ENCODE measurements around the gene UBXN1. TPM values are rescaled to one million over a fixed set of nuclear protein-coding genes. Genes with fewer than 3 reads are reported as not detected.
A peak's percentile ranks its signal among the peaks of the same experiment; 100 is the strongest.

The UBXN1 gene
- total RNA-seq, 1 donor from 2014 or later: 106 TPM

DNA sequence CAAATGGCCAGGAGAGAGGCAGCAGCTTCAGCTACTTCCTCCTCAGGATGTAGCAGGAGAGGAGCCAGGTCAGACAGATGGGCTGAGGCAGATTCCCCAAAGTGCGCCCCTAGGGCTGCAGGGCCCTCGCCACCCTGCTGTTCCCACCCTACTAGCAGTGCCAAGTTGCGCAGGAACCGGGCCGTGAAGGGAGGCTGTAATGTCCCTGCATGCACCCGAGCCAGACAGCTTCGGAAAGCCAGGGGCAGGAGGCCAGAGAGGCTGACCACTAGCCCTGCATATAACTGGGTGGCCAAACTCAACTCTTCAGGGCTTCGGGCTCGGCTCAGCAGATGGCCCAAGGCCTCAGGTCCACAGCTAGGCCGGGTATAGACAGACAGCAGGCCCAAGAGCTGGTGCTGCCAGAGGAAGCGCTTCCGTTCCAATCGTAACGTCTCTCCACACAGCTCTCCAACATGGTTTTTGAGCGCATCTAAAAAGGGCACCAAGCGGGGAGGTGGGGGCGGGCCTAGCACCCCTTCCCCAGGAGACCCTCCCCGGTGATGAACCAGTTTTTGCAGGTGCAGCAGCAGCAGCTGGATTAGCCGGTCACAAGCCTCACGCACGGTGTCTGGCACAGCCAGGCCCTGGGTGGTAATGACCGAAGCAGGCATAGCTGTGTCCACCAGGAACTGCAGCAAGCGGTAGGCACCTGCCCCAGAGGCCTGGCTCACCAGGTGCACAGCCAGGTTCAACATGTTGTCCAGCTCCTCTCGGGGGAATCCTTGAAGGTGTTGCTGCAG lies 30.5 kb downstream of the UBXN1 start:
- Histone ChIP-seq H3K4me1 (ENCODE audit: control insufficient read depth in 3 of 3, insufficient read depth in 3 of 3, low read length in 3 of 3) (peaks cover 34 to 44% (median 39%) of the 10 kb centered on the region in 3 donors), H3K9me3 (ENCODE audit: control insufficient read depth in 3 of 3, low read length in 3 of 3) (no peaks in the 10 kb centered on the region), H3K27me3 (ENCODE audit: control insufficient read depth in 3 of 3, insufficient read depth in 3 of 3, low read length in 3 of 3) (no peaks in the 10 kb centered on the region), H3K27ac (ENCODE audit: low read depth, low read length) (no peak overlapping the region), H3K4me3 (ENCODE audit: low read length in 3 of 3) (no peak overlapping the region), H3K36me3 (ENCODE audit: control insufficient read depth in 3 of 3, insufficient read depth in 3 of 3, low read length in 3 of 3) (peaks cover 25 to 33% (median 26%) of the 10 kb centered on the region in 3 donors), H3K9ac (ENCODE audit: low read depth in 1 of 3, low read length in 3 of 3) (no peak overlapping the region)

DNA sequence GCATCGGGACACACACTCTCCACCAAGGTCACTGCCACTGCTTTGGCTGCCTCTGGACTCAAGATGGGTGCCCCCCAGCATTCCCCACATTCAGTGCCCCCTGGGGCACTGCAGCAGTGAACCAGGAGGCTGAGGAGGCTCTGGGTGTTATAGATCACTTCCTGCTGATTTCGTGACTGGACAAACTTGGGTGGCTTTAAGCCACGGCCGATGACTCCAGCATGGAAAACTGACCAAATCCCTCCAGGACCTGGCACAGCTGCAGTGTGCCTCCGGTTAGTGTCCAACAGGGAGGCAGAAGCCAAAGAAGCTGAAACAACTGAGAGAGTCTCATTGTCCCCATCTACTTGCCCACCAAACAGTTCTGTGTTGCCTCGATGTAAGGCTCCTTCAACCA lies 31.3 kb downstream of the UBXN1 start:
- Histone ChIP-seq H3K36me3 (ENCODE audit: control insufficient read depth in 3 of 3, insufficient read depth in 3 of 3, low read length in 3 of 3) (peaks cover 25 to 38% (median 26%) of the 10 kb centered on the region in 3 donors), H3K4me1 (ENCODE audit: control insufficient read depth in 3 of 3, insufficient read depth in 3 of 3, low read length in 3 of 3) (peaks cover 33 to 40% (median 35%) of the 10 kb centered on the region in 3 donors), H3K27ac (ENCODE audit: low read depth, low read length) (no peak overlapping the region), H3K27me3 (ENCODE audit: control insufficient read depth in 3 of 3, insufficient read depth in 3 of 3, low read length in 3 of 3) (no peaks in the 10 kb centered on the region), H3K9ac (ENCODE audit: low read depth in 1 of 3, low read length in 3 of 3) (no peak overlapping the region), H3K4me3 (ENCODE audit: low read length in 3 of 3) (no peak overlapping the region), H3K9me3 (ENCODE audit: control insufficient read depth in 3 of 3, low read length in 3 of 3) (no peaks in the 10 kb centered on the region)

DNA sequence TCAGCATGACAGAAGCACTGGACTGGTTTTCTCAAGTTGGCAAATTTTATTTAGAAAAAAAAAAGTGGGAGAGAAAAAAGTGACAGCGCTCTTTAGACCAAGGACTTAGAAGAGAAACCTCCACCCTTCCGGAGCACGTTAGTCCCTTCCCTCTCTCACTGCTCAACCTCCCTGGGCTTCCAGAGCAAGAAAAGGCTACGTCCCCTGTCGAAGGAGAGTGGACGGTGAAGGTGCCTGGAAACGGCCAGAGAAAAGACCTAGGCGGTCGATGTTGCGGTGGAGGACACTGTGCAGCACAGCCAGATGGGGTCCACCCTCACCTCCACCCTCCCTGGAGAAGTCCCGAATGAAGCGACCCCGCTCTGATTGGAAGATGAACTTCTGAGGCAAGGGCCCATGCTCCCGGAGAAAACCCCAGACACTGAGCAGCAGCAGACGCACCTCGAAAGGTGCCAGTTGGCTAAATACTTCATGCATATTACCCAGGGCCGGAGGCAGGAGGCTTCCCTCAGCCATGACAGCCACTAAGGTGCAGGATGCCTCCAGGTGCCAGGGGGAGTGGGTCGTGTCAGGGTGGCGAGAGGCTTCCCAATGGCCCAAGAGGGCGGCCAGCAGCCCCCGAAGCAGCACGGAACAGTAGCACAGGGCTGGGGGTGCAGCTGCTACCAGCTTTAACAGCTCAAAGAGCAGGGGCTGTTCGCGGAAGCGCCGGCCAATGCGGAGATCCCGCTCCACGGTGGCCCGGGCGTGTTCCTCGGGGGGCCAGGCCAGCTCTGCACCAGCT lies 31.9 kb downstream of the UBXN1 start:
- H3K36me3 ChIP-seq (ENCODE audit: control insufficient read depth in 3 of 3, insufficient read depth in 3 of 3, low read length in 3 of 3): peaks cover 25 to 39% (median 26%) of the 10 kb centered on the region in 3 donors
- H3K9me3 ChIP-seq (ENCODE audit: control insufficient read depth in 3 of 3, low read length in 3 of 3): no peaks in the 10 kb centered on the region
- H3K4me3 ChIP-seq (ENCODE audit: low read length in 3 of 3): peak overlapping the region; percentile 56 to 60 (median 59)
- H3K27me3 ChIP-seq (ENCODE audit: control insufficient read depth in 3 of 3, insufficient read depth in 3 of 3, low read length in 3 of 3): no peaks in the 10 kb centered on the region
- H3K4me1 ChIP-seq (ENCODE audit: control insufficient read depth in 3 of 3, insufficient read depth in 3 of 3, low read length in 3 of 3): peaks cover 27 to 36% (median 29%) of the 10 kb centered on the region in 3 donors
- H3K27ac ChIP-seq (ENCODE audit: low read depth, low read length): peak overlapping the region; percentile 1
- H3K9ac ChIP-seq (ENCODE audit: low read depth in 1 of 3, low read length in 3 of 3): peak overlapping the region; percentile 20 to 60 (median 29)

DNA sequence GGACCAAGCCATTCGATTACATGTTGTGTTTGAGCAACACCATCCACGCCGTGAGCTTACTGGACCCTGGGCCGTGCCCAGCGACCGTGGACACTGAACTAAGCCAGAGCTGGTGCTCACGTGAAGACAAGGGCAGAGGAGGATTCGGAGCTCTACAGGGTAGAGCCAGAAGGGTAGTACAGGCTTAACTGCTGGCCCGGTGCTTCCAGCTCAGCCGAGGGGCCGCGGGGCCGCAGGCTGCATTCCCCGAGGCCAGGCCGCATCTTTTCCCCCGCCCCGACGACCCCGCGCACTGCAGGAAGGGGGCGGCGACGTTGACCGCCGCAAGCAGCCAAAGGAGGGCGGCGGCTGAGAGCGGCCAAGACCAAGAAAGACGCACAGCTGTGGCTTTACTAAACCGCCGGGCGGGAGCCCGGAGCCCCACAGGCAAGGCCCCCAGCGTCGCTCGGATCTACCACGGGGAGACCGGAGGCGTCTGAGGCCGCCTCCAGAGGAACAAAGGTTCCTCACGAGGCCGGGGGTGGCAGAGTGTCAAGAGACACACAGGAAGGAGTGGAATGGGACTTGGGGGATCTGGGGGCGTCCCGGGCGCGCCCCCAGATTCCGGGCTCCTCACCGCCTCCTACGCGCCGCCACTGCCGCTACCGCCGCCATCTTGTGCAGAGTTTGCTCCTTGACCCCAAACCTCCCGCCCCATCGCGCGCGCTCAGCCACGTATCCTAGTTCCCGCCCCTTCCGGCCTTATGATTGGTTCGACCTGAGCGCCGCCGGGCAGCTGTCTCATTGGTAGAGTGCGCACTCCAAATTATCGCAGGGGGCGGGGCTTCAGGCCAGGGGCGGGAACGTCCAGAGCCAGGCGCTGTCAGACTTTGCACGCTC lies 32.7 kb downstream of the UBXN1 start, which contains the start of gene GANAB:
Gene GANAB, minus strand, starts transcription at position 668 of the 879 bp plus-strand sequence. Its CDS starts 14 bp downstream, at position 654.
- H3K27ac ChIP-seq (ENCODE audit: low read depth, low read length): peak within 1 kb of the TSS; percentile 92
- peaks cover 25 to 39% (median 26%) of the 10 kb centered on the region in 3 donors for H3K36me3 ChIP-seq (ENCODE audit: control insufficient read depth in 3 of 3, insufficient read depth in 3 of 3, low read length in 3 of 3)
- peaks cover 23 to 32% (median 24%) of the 10 kb centered on the region in 3 donors for H3K4me1 ChIP-seq (ENCODE audit: control insufficient read depth in 3 of 3, insufficient read depth in 3 of 3, low read length in 3 of 3)
- no peaks in the 10 kb centered on the region for H3K27me3 ChIP-seq (ENCODE audit: control insufficient read depth in 3 of 3, insufficient read depth in 3 of 3, low read length in 3 of 3)
- H3K4me3 ChIP-seq (ENCODE audit: low read length in 3 of 3): peak within 1 kb of the TSS; percentile 94 to 98 (median 96)
- peak within 1 kb of the TSS; percentile 94 to 97 (median 96) for H3K9ac ChIP-seq (ENCODE audit: low read depth in 1 of 3, low read length in 3 of 3)
- no peaks in the 10 kb centered on the region for H3K9me3 ChIP-seq (ENCODE audit: control insufficient read depth in 3 of 3, low read length in 3 of 3)

DNA sequence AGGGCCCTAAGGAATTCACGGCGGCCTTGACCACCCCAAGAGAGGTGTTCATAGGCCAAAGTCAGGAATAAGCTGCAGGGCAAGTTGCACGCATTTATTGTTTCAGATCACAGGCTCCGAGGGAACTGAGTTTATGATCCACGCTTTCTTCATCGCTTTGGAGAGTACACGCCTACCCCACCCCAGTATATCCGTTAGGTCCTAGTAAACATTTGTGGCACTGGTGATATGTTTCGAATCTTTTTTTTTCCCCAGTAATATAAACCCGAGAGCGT lies 33.3 kb downstream of the UBXN1 start:
- peaks cover 23 to 32% (median 24%) of the 10 kb centered on the region in 3 donors for H3K4me1 ChIP-seq (ENCODE audit: control insufficient read depth in 3 of 3, insufficient read depth in 3 of 3, low read length in 3 of 3)
- peak overlapping the region; percentile 94 to 97 (median 96) for H3K9ac ChIP-seq (ENCODE audit: low read depth in 1 of 3, low read length in 3 of 3)
- no peaks in the 10 kb centered on the region for H3K27me3 ChIP-seq (ENCODE audit: control insufficient read depth in 3 of 3, insufficient read depth in 3 of 3, low read length in 3 of 3)
- H3K9me3 ChIP-seq (ENCODE audit: control insufficient read depth in 3 of 3, low read length in 3 of 3): no peaks in the 10 kb centered on the region
- H3K27ac ChIP-seq (ENCODE audit: low read depth, low read length): peak overlapping the region; percentile 92
- peaks cover 25 to 39% (median 26%) of the 10 kb centered on the region in 3 donors for H3K36me3 ChIP-seq (ENCODE audit: control insufficient read depth in 3 of 3, insufficient read depth in 3 of 3, low read length in 3 of 3)
- H3K4me3 ChIP-seq (ENCODE audit: low read length in 3 of 3): peak overlapping the region; percentile 94 to 98 (median 96)

DNA sequence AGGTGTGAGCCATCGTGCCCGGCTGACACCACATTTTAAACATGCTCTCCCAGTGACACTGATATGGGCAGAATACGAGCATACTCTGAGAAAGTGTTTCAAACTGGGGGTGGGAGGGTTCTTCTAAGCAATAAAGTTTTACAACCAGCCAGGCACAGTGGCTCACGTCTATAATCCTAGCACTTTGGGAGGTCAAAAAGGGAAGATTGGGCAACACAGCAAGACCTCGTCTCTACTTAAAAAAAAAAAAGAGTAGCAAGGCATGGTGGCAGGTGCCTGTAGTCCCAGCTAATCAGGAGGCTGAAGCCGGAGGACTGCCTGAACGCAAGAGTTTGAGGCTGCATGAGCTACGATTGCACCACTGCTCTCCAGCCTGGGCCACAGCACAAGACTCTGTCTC lies 34.7 kb downstream of the UBXN1 start:
- Histone ChIP-seq H3K9me3 (ENCODE audit: control insufficient read depth in 3 of 3, low read length in 3 of 3) (no peaks in the 10 kb centered on the region), H3K36me3 (ENCODE audit: control insufficient read depth in 3 of 3, insufficient read depth in 3 of 3, low read length in 3 of 3) (peaks cover 24 to 37% (median 25%) of the 10 kb centered on the region in 3 donors), H3K9ac (ENCODE audit: low read depth in 1 of 3, low read length in 3 of 3) (no peak overlapping the region), H3K4me1 (ENCODE audit: control insufficient read depth in 3 of 3, insufficient read depth in 3 of 3, low read length in 3 of 3) (peaks cover 23 to 32% (median 24%) of the 10 kb centered on the region in 3 donors), H3K27me3 (ENCODE audit: control insufficient read depth in 3 of 3, insufficient read depth in 3 of 3, low read length in 3 of 3) (no peaks in the 10 kb centered on the region), H3K27ac (ENCODE audit: low read depth, low read length) (no peak overlapping the region), H3K4me3 (ENCODE audit: low read length in 3 of 3) (no peak overlapping the region)

DNA sequence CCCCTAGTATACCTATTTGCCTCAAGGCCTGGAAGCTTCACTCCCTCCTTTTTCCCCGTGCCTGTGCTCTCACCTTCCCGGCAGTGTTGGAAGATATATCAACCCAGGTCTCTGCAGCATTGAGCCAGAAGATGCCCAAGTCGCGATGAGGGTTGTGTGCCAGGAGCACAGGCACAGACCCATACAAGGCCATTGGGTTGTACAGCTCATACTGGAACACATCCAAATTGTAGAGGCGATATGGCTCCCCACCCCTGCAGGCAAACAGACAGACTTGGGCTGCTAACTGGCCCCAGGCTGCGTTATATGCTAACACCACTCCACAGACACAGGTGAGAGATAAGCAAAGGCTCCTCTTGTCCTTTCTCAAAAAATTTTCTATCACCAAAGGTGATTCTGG lies 46.4 kb downstream of the UBXN1 start:
- no peaks in the 10 kb centered on the region for H3K4me1 ChIP-seq (ENCODE audit: control insufficient read depth in 3 of 3, insufficient read depth in 3 of 3, low read length in 3 of 3)
- H3K36me3 ChIP-seq (ENCODE audit: control insufficient read depth in 3 of 3, insufficient read depth in 3 of 3, low read length in 3 of 3): peaks cover 75 to 77% (median 76%) of the 10 kb centered on the region in 3 donors
- no peaks in the 10 kb centered on the region for H3K27me3 ChIP-seq (ENCODE audit: control insufficient read depth in 3 of 3, insufficient read depth in 3 of 3, low read length in 3 of 3)
- no peak overlapping the region for H3K9ac ChIP-seq (ENCODE audit: low read depth in 1 of 3, low read length in 3 of 3)
- H3K9me3 ChIP-seq (ENCODE audit: control insufficient read depth in 3 of 3, low read length in 3 of 3): no peaks in the 10 kb centered on the region
- no peak overlapping the region for H3K4me3 ChIP-seq (ENCODE audit: low read length in 3 of 3)
- H3K27ac ChIP-seq (ENCODE audit: low read depth, low read length): no peak overlapping the region

DNA sequence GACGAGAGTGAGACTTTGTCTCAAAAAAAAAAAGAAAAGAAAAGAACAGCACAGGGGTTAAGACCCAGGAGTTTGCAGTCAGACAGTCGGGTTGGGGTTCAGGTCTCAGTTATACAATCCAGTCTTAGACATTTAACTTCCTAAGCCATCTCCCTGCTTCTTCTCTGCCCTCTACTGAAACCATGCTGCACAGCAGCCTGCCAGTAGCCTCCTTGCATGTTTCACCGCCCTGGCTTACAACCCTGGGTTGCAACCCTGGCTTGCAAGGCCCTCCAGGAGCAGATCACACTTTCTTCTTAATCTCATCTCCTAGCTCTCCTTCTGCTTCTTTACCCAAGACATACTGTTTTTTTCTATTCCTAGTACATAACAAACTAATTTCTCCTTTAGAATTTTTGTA lies 51.2 kb downstream of the UBXN1 start:
- Histone ChIP-seq H3K9ac (ENCODE audit: low read depth in 1 of 3, low read length in 3 of 3) (no peak overlapping the region), H3K4me1 (ENCODE audit: control insufficient read depth in 3 of 3, insufficient read depth in 3 of 3, low read length in 3 of 3) (no peaks in the 10 kb centered on the region), H3K27me3 (ENCODE audit: control insufficient read depth in 3 of 3, insufficient read depth in 3 of 3, low read length in 3 of 3) (no peaks in the 10 kb centered on the region), H3K9me3 (ENCODE audit: control insufficient read depth in 3 of 3, low read length in 3 of 3) (no peaks in the 10 kb centered on the region), H3K36me3 (ENCODE audit: control insufficient read depth in 3 of 3, insufficient read depth in 3 of 3, low read length in 3 of 3) (peaks cover 66 to 72% (median 70%) of the 10 kb centered on the region in 3 donors), H3K27ac (ENCODE audit: low read depth, low read length) (no peak overlapping the region), H3K4me3 (ENCODE audit: low read length in 3 of 3) (no peak overlapping the region)

All from skeletal muscle tissue (tissue), 4 donors.